GM06990 (cell line): Measurements from ENCODE around the gene ARHGAP24.

Experiments used
- DNase-seq: peaks from one replicate; pipeline ENCODE4 v3.0.0-alpha.2; 2011; ENCODE audit not compliant: insufficient read length; ENCODE audit errors: extremely low read depth
- H3K27me3 ChIP-seq: replicated peaks from 2 replicates; pipeline ENCODE4 v1.6.0; 2011; ENCODE audit warnings: low read length; ENCODE audit not compliant: control insufficient read depth, insufficient read depth
- H3K36me3 ChIP-seq: 2 replicates; pipeline ENCODE4 v1.5.1; 2011; ENCODE audit warnings: low read length; ENCODE audit not compliant: control insufficient read depth, insufficient read depth
- H3K4me3 ChIP-seq: replicated peaks from 2 replicates; pipeline ENCODE4 v1.5.1; 2011; ENCODE audit warnings: low read depth, mild to moderate bottlenecking, control low read depth, low read length
- TF ChIP-seq, protein P1 (sequence below): IDR thresholded peaks from 2 replicates; pipeline ENCODE4 v1.5.1; 2011; ENCODE audit warnings: low read length, control low read depth, mild to moderate bottlenecking, inconsistent platforms; ENCODE audit not compliant: insufficient read depth, poor library complexity, severe bottlenecking

ARHGAP24 gene

DNA sequence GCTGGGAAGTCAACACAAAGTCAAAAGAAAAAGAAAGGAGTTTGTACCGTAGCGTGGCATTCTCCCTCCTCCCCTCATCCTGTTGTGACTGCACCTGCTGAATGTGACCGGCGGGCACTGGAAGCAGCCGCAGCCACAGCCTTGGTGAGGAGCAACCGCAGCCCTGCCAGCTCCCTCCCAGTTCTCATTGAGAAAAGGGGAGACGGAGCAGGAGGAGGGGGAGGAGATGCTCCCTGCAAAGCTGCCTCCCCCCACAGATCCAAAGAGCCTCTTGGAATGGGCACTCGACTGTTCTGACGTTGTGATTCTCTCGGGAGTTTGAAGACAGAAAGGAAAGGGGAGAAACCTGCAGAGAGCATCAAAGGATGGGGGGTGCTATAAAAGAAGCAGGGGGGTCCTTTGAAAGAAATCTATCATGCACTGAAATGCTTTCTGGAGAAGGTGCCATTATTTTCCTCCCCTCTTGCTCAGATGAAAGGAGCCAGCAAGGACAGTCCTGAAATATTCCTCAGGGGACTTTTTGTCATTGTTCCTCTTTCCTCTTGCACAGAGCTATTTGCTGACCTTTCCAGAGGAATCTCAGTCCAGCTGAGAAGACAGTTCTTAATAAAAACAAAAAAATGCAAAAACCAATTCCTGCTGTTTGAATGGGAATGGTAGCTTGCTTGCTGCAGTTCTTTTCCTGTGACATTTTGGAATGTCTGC, 455.2 kb downstream of the ARHGAP24 start:
- H3K4me3 ChIP-seq, result no peak overlapping the region

DNA sequence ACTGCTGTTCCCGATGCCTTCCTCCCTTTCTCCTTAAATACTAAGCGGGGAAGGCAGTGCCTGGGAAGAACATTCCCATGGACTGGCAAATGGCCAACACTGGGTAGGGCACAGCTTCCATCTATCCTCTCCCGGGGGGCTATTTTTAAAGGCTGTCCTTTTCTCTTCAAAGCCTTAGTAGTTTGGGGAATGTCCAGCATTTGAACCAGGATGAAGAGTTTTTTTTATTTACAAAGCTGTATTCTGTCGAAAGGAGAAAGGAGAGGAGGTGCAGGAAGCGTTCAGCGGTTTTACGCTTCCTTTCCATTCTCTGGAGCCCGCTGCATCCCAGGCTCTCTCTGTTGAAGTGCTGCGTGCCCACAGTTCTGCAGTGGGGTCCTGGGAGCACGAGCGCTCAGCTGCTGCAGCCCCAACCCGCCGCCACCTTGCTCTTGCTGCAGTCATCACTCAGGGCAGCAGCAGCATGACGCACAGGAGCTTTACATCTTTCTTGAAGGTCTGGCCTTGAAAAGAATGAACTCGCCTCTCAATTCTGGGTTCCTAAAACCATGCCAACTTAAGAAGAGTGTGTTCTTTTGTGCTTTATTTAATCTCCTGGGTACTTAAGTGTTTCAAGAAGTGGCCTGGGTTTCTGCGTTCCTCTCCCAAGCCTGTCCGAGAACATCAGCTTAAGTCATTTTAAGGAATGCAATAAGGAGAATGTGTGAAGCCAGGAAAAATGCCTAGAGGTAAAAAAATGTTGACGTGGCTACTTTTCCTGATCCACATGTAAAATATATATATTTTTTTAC, 457.7 kb downstream of the ARHGAP24 start:
- TF ChIP-seq, protein P1, sequence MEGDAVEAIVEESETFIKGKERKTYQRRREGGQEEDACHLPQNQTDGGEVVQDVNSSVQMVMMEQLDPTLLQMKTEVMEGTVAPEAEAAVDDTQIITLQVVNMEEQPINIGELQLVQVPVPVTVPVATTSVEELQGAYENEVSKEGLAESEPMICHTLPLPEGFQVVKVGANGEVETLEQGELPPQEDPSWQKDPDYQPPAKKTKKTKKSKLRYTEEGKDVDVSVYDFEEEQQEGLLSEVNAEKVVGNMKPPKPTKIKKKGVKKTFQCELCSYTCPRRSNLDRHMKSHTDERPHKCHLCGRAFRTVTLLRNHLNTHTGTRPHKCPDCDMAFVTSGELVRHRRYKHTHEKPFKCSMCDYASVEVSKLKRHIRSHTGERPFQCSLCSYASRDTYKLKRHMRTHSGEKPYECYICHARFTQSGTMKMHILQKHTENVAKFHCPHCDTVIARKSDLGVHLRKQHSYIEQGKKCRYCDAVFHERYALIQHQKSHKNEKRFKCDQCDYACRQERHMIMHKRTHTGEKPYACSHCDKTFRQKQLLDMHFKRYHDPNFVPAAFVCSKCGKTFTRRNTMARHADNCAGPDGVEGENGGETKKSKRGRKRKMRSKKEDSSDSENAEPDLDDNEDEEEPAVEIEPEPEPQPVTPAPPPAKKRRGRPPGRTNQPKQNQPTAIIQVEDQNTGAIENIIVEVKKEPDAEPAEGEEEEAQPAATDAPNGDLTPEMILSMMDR, result no peak
- Histone ChIP-seq H3K4me3 (no peak overlapping the region), H3K27me3 (no peaks in the 10 kb centered on the region), H3K36me3 (no peaks in the 10 kb centered on the region)
- no peak for DNase-seq

More for the DNA sequence above, 455.2 kb downstream of the ARHGAP24 start:
- H3K36me3 ChIP-seq, result no peaks in the 10 kb centered on the region
- DNase-seq, result no peak
- no peaks in the 10 kb centered on the region for H3K27me3 ChIP-seq
- TF ChIP-seq, protein P1, result no peak

DNA sequence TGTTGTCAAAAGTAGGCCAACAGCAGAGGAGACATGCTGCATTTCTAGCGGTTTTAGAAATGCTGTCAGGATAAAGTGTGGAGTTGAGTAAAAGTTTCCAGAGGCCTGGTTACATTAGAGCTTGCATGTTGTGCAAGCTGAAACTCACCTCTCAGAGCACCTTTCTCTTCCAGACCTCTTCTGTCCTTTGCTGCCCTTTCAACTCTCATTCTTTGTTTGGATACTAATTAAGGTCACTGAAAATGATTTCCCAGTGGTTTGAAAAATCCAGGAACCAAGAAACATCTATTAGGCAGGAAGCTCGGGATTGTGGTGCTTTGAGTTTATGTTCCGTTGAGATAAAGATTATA, 458.3 kb downstream of the ARHGAP24 start:
- Histone ChIP-seq H3K27me3 (no peaks in the 10 kb centered on the region), H3K4me3 (no peak overlapping the region), H3K36me3 (no peaks in the 10 kb centered on the region)
- DNase-seq, result no peak
- TF ChIP-seq, protein P1, result no peak

DNA sequence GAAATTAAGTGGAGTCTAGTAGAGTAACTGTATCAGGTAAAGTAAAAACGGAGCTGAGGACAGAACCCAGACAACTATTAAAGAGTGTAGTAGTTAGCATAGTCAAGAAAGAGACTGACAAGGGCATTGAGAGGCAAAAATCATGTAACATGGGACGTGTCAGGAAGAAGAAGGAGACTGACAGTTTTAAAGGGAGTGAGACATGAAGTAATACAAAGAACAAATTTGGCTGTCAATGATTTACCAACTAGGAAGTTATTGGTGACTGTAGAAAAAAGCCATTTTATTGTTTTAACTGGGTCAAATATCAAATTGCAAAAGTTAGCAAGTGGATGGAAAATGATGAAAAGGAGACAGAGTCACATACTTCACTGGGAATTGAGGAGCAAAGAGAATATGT, 462.6 kb downstream of the ARHGAP24 start:
- no peaks in the 10 kb centered on the region; the same call in 1 of the 2 replicates for H3K36me3 ChIP-seq
- DNase-seq, result no peak
- no peak overlapping the region for H3K4me3 ChIP-seq
- H3K27me3 ChIP-seq, result no peaks in the 10 kb centered on the region
- TF ChIP-seq, protein P1, result no peak

DNA sequence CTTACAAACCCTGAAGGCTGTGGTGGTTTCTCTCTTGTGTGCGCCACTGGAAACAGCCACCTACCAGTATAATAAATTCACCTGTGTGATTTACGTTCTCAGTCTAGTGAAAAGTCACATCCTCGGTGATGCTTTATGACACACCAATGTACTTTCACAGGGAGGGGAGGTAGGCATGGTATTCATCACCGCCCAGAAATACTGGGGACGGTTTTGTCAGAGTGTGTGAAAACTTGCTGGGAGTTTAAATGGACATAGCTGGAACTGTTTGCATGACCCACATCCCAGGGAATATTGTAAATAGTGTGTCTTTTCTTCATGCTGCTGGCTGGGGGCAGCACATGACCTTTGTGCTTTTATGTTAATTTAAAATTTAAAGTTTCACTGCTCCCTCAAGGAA, 463.1 kb downstream of the ARHGAP24 start:
- TF ChIP-seq, protein P1, result no peak
- Histone ChIP-seq H3K4me3 (no peak overlapping the region), H3K27me3 (no peaks in the 10 kb centered on the region), H3K36me3 (no peaks in the 10 kb centered on the region; the same call in 1 of the 2 replicates)
- DNase-seq, result no peak
